IMR-90 (cell line): Measurements from ENCODE around the gene ZNF800. TPM values are rescaled to one million over a fixed set of nuclear protein-coding genes. Genes with fewer than 3 reads are reported as not detected.

Experiments used
- ATAC-seq: fragments of 200-7000 bp; cut with Tn5 transposase; 2 replicates; pipeline ENCODE4 v1.9.1; 2020; ENCODE audit warnings: low read depth, mild to moderate bottlenecking, moderate library complexity
- BruUV-seq: library from RNA; stranded (reverse); fragments of 400-500 nt; replicated peaks from 2 replicates; lab custom pipeline; 2021; lab: Mats Ljungman, UMichigan
- CTCF ChIA-PET: fragments of 300-600 bp; formaldehyde crosslinking; extraction: SDS; loops from one replicate; lab custom pipeline; 2021; ENCODE audit warnings: antibody characterized with exemption; lab: Yijun Ruan, JAX
- POLR2A ChIA-PET: fragments of 300-600 bp; sonication (Branson Sonifier 250); formaldehyde crosslinking; loops from one replicate; lab custom pipeline; 2022; ENCODE audit warnings: antibody characterized with exemption; ENCODE audit not compliant: unreplicated experiment; lab: Charles Lee
- DNase-seq: peaks from one replicate; pipeline ENCODE4 v3.0.0; 2013
- H2AFZ ChIP-seq: replicated peaks from 2 replicates; pipeline ENCODE3; 2013; ENCODE audit warnings: low read length, mild to moderate bottlenecking; ENCODE audit not compliant: poor library complexity
- H2AK5ac ChIP-seq: 2 replicates; pipeline ENCODE4 v1.6.1; 2013; ENCODE audit warnings: low read depth, low read length, inconsistent platforms
- H2AK9ac ChIP-seq: replicated peaks from 2 replicates; pipeline ENCODE3; 2013; ENCODE audit warnings: mild to moderate bottlenecking, low read depth, low read length, moderate library complexity; ENCODE audit not compliant: poor library complexity
- H2BK120ac ChIP-seq: 2 replicates; pipeline ENCODE4 v1.6.1; 2013; ENCODE audit warnings: low read depth, low read length, inconsistent platforms
- H2BK15ac ChIP-seq: 3 replicates; pipeline ENCODE4 v1.6.1; 2013; ENCODE audit warnings: low read depth, low read length, inconsistent platforms
- H2BK20ac ChIP-seq: 2 replicates; pipeline ENCODE4 v1.6.1; 2013; ENCODE audit warnings: low read depth, mild to moderate bottlenecking, inconsistent platforms, low read length, moderate library complexity
- H2BK5ac ChIP-seq: 2 replicates; pipeline ENCODE4 v1.6.1; 2013; ENCODE audit warnings: mild to moderate bottlenecking, low read depth, low read length, inconsistent platforms; ENCODE audit not compliant: poor library complexity, severe bottlenecking
- H3K14ac ChIP-seq: replicated peaks from 2 replicates; pipeline ENCODE4 v1.6.1; 2013; ENCODE audit warnings: low read depth, low read length, inconsistent platforms
- H3K18ac ChIP-seq: 2 replicates; pipeline ENCODE4 v1.6.1; 2013; ENCODE audit warnings: low read depth, low read length, control low read depth
- H3K23ac ChIP-seq: 2 replicates; pipeline ENCODE4 v1.6.1; 2013; ENCODE audit warnings: low read depth, low read length, inconsistent platforms
- H3K27ac ChIP-seq: 2 replicates; pipeline ENCODE4 v1.5.1; 2013; ENCODE audit warnings: mild to moderate bottlenecking, control low read depth, low read length; ENCODE audit not compliant: insufficient read depth
- H3K27me3 ChIP-seq: 2 replicates; pipeline ENCODE4 v1.6.1; 2013; ENCODE audit warnings: low read length; ENCODE audit not compliant: control insufficient read depth, insufficient read depth
- H3K36me3 ChIP-seq: 2 replicates; pipeline ENCODE4 v1.6.1; 2013; ENCODE audit warnings: low read length, mixed read lengths; ENCODE audit not compliant: control insufficient read depth, insufficient read depth
- H3K4ac ChIP-seq: 2 replicates; pipeline ENCODE4 v1.6.1; 2013; ENCODE audit warnings: low read depth, low read length, inconsistent platforms
- H3K4me1 ChIP-seq: 2 replicates; pipeline ENCODE4 v1.6.1; 2013; ENCODE audit warnings: low read length, mixed read lengths; ENCODE audit not compliant: control insufficient read depth, insufficient read depth
- H3K4me2 ChIP-seq: 2 replicates; pipeline ENCODE4 v1.6.1; 2013; ENCODE audit warnings: low read depth, mild to moderate bottlenecking, control low read depth, low read length, moderate library complexity
- H3K4me3 ChIP-seq: 2 replicates; pipeline ENCODE4 v1.5.1; 2013; ENCODE audit warnings: low read depth, mild to moderate bottlenecking, control low read depth, low read length, moderate library complexity; ENCODE audit not compliant: insufficient read depth
- H3K56ac ChIP-seq: 2 replicates; pipeline ENCODE4 v1.6.1; 2013; ENCODE audit warnings: low read length, inconsistent platforms; ENCODE audit not compliant: insufficient read depth; ENCODE audit errors: extremely low read depth
- H3K79me1 ChIP-seq, 2 experiments: 2 replicates each; pipeline ENCODE4 v1.6.1; 2013; ENCODE audit warnings: low read length in 2 of 2, inconsistent platforms in 1 of 2, low read depth in 1 of 2
- H3K9ac ChIP-seq: 2 replicates; pipeline ENCODE4 v1.6.1; 2013; ENCODE audit warnings: low read depth, low read length, control low read depth
- H3K9me1 ChIP-seq: 2 replicates; pipeline ENCODE4 v1.6.1; 2013; ENCODE audit warnings: low read length, inconsistent platforms; ENCODE audit not compliant: insufficient read depth
- H3K9me3 ChIP-seq: 2 replicates; pipeline ENCODE4 v1.6.1; 2013; ENCODE audit warnings: low read length; ENCODE audit not compliant: control insufficient read depth, insufficient read depth
- H4K20me1 ChIP-seq: 2 replicates; pipeline ENCODE4 v1.6.1; 2013; ENCODE audit warnings: low read length, inconsistent platforms; ENCODE audit not compliant: insufficient read depth
- H4K5ac ChIP-seq: 2 replicates; pipeline ENCODE4 v1.6.1; 2013; ENCODE audit warnings: mild to moderate bottlenecking, low read depth, low read length, control low read depth
- H4K8ac ChIP-seq, 2 experiments: 2 replicates each; pipeline ENCODE4 v1.6.1; 2013; ENCODE audit warnings: low read depth in 2 of 2, low read length in 2 of 2, control low read depth in 1 of 2, inconsistent platforms in 1 of 2
- H4K91ac ChIP-seq: 2 replicates; pipeline ENCODE4 v1.6.1; 2013; ENCODE audit warnings: low read depth, low read length, inconsistent platforms; ENCODE audit not compliant: insufficient read depth
- BHLHE40 ChIP-seq: fragments of 150-350 bp; IDR thresholded peaks from 2 replicates; pipeline ENCODE4 v1.6.1; 2016; ENCODE audit warnings: mild to moderate bottlenecking, low read depth, low read length
- CEBPB ChIP-seq: IDR thresholded peaks from 2 replicates; pipeline ENCODE4 v1.6.1; 2012; ENCODE audit warnings: low read depth, low read length, improper control_type of control experiment
- CHD1 ChIP-seq: IDR thresholded peaks from 2 replicates; pipeline ENCODE4 v1.6.1; 2012; ENCODE audit warnings: low read depth, low read length, improper control_type of control experiment
- CTCF ChIP-seq: conservative IDR thresholded peaks from 2 replicates; pipeline ENCODE4 v1.5.1; 2012; ENCODE audit warnings: mild to moderate bottlenecking, low read depth, low read length, improper control_type of control experiment
- ELK1 ChIP-seq: fragments of 150-350 bp; IDR thresholded peaks from 2 replicates; pipeline ENCODE4 v1.6.1; 2016; ENCODE audit warnings: low read depth, mild to moderate bottlenecking, low read length, moderate library complexity, borderline replicate concordance
- FOS ChIP-seq: fragments of 150-350 bp; IDR thresholded peaks from 2 replicates; pipeline ENCODE4 v1.6.1; 2016; ENCODE audit warnings: low read depth, low read length
- MAFK ChIP-seq: IDR thresholded peaks from 2 replicates; pipeline ENCODE4 v1.6.1; 2012; ENCODE audit warnings: low read depth, low read length, improper control_type of control experiment
- MAZ ChIP-seq: IDR thresholded peaks from 2 replicates; pipeline ENCODE4 v1.6.1; 2012; ENCODE audit warnings: low read depth, mild to moderate bottlenecking, low read length, improper control_type of control experiment, moderate library complexity, borderline replicate concordance
- MXI1 ChIP-seq: IDR thresholded peaks from 2 replicates; pipeline ENCODE4 v1.6.1; 2012; ENCODE audit warnings: low read depth, mild to moderate bottlenecking, low read length, moderate library complexity, borderline replicate concordance
- NFE2L2 ChIP-seq: fragments of 150-350 bp; IDR thresholded peaks from 2 replicates; pipeline ENCODE4 v1.6.1; 2016; ENCODE audit warnings: low read depth, mild to moderate bottlenecking, low read length
- POLR2A ChIP-seq: IDR thresholded peaks from 2 replicates; pipeline ENCODE4 v1.6.1; 2012; ENCODE audit warnings: mild to moderate bottlenecking, low read depth, low read length
- RAD21 ChIP-seq: IDR thresholded peaks from 2 replicates; pipeline ENCODE4 v1.6.1; 2012; ENCODE audit warnings: low read length, improper control_type of control experiment
- RCOR1 ChIP-seq: IDR thresholded peaks from 2 replicates; pipeline ENCODE4 v1.6.1; 2012; ENCODE audit warnings: mild to moderate bottlenecking, low read length, improper control_type of control experiment; ENCODE audit not compliant: insufficient replicate concordance
- RFX5 ChIP-seq: IDR thresholded peaks from 2 replicates; pipeline ENCODE4 v1.8.0; 2012; ENCODE audit warnings: low read depth, mild to moderate bottlenecking, low read length, moderate library complexity
- SMC3 ChIP-seq: fragments of 150-350 bp; IDR thresholded peaks from 2 replicates; pipeline ENCODE4 v1.6.1; 2016; ENCODE audit warnings: low read depth, mild to moderate bottlenecking, antibody characterized with exemption, low read length, moderate library complexity
- USF2 ChIP-seq: fragments of 150-350 bp; IDR thresholded peaks from 2 replicates; pipeline ENCODE4 v1.6.1; 2017; ENCODE audit warnings: mild to moderate bottlenecking, antibody characterized with exemption, low read length, low read depth
- WGBS, 2 experiments: methylation state at CpG; one replicate each; pipeline versions ENCODE4 v1.1.5 to v1.1.7; 2013; ENCODE audit warnings: missing lambda C conversion rate in 2 of 2; ENCODE audit not compliant: insufficient read length in 1 of 2; ENCODE audit errors: extremely low coverage in 2 of 2; 5-methylcytosine and 5-hydroxymethylcytosine counted together
- dilution Hi-C: fragments of 300-500 bp; cut with HindIII; formaldehyde crosslinking; loops from one replicate; pipeline ENCODE4 v1.14.3; 2018; ENCODE audit warnings: low sequenced_read_pairs; ENCODE audit not compliant: unreplicated experiment
- in situ Hi-C: fragments of 300-500 bp; cut with MboI; formaldehyde crosslinking; loops from 3 replicates; pipeline ENCODE4 v1.14.3; 2019; ENCODE audit warnings: low sequenced_read_pairs, inconsistent platforms, mixed read lengths
- intact Hi-C: fragments of 100-400 bp; cut with micrococcal nuclease; formaldehyde crosslinking; loops from 2 replicates; pipeline ENCODE4 v1.10.0; 2022
- polyA plus RNA-seq, 3 experiments: library from polyadenylated mRNA; depleted of rRNA; stranded (reverse); fragments of >200 nt; gene quantifications; 2 replicates each; pipeline ENCODE4 v1.2.3, GENCODE V29; 2012; ENCODE audit warnings: low replicate concordance in 1 of 3
- total RNA-seq: library from RNA; depleted of rRNA; stranded (reverse); fragments of >200 nt; gene quantifications from 2 replicates; pipeline ENCODE4 v1.2.3, GENCODE V29; 2012

ZNF800 gene
- total and polyA plus RNA-seq, 2 of the 4 experiments (the other 2 are of a cell fraction) = 6.9 to 13.1 TPM

- H3K9me3 ChIP-seq = no peaks in the 10 kb centered on the region
- intact Hi-C loops (no loop called here), in situ Hi-C loops (no loop called here), dilution Hi-C loops (no loop called here)
- H3K4me3 ChIP-seq = no peak overlapping the region
- H4K91ac ChIP-seq = no peak overlapping the region
- H2AFZ ChIP-seq = no peak overlapping the region
- no peak overlapping the region for H3K27ac ChIP-seq
- no peak overlapping the region for H3K4ac ChIP-seq
- H2BK5ac ChIP-seq = no peak overlapping the region
- no peak overlapping the region for H2BK120ac ChIP-seq
- no peak overlapping the region for H2BK15ac ChIP-seq
- no peak overlapping the region for H2AK5ac ChIP-seq
- WGBS, 2 experiments = 100% methylated on average over 2 of the region's 2 CpGs; no CpG with 5 or more reads in 1 of the 2 experiments
- no peak overlapping the region for H3K4me2 ChIP-seq
- no peaks in the 10 kb centered on the region for H3K27me3 ChIP-seq
- no peak overlapping the region for H3K14ac ChIP-seq
- peaks cover 9% of the 10 kb centered on the region for H3K36me3 ChIP-seq
- ChIA-PET POLR2A (interaction anchor here (0.5 kb wide), 1 partner anchor 13 kb away, joined by 3 read pairs; no protein-coding TSS in a partner anchor), CTCF (no interaction called here)
- no peak overlapping the region for H4K8ac ChIP-seq
- no peak for ATAC-seq
- peaks cover 21 to 31% of the 10 kb centered on the region in 2 experiments for H3K79me1 ChIP-seq
- H3K4me1 ChIP-seq = no peaks in the 10 kb centered on the region
- no peaks in the 10 kb centered on the region for H3K9me1 ChIP-seq
- H2AK9ac ChIP-seq = no peak overlapping the region
- H4K5ac ChIP-seq = no peak overlapping the region
- no peak overlapping the region for H3K23ac ChIP-seq
- TF ChIP-seq MAZ (no peak), BHLHE40 (no peak), FOS (no peak), MXI1 (no peak), MAFK (no peak), CHD1 (no peak), CTCF (no peak), USF2 (no peak), SMC3 (no peak), RCOR1 (no peak), ELK1 (no peak), RFX5 (no peak), POLR2A (no peak), RAD21 (no peak), CEBPB (no peak), NFE2L2 (no peak)
- H3K9ac ChIP-seq = no peak overlapping the region
- no peak for DNase-seq
- no peak overlapping the region for H3K56ac ChIP-seq
- no TSS peak for BruUV-seq
- H4K20me1 ChIP-seq = peaks cover 4% of the 10 kb centered on the region; the same call in 1 of the 2 replicates
- no peak overlapping the region for H3K18ac ChIP-seq
- no peak overlapping the region for H2BK20ac ChIP-seq
Measured at GRCh38 chr7:127365957-127366315, 26.6 kb downstream of the ZNF800 start.
